GM12865 (cell line): ENCODE measurements around the gene SSTR3.
A peak's percentile ranks its signal among the peaks of the same experiment; 100 is the strongest.

ENCODE experiments used
- DNase-seq: peaks from one replicate; pipeline ENCODE4 v3.0.0; 2010; ENCODE audit warnings: low read depth
- H3K4me3 ChIP-seq: 2 replicates; pipeline ENCODE4 v1.5.1; 2011; ENCODE audit warnings: mild to moderate bottlenecking, low read depth, low read length, control low read depth
- CTCF ChIP-seq: IDR thresholded peaks from 2 replicates; pipeline ENCODE4 v1.5.1; 2011; ENCODE audit warnings: low read length, control low read depth, low read depth, inconsistent platforms; ENCODE audit not compliant: insufficient read depth; ENCODE audit errors: missing control alignments

The SSTR3 gene

GRCh38 chr22:37190262-37190780 lies 22.0 kb downstream of the SSTR3 start:
- no peak for TF ChIP-seq CTCF
- no peak overlapping the region for H3K4me3 ChIP-seq
- DNase-seq: no peak

GRCh38 chr22:37188901-37189466 lies 23.3 kb downstream of the SSTR3 start:
- no peak for DNase-seq
- TF ChIP-seq CTCF: no peak
- H3K4me3 ChIP-seq: no peak overlapping the region

- H3K4me3 ChIP-seq: no peak within 1 kb of the TSS
- no peak for TF ChIP-seq CTCF
- no peak for DNase-seq
Observed at GRCh38 chr22:37187891-37188761, 24.2 kb downstream of the SSTR3 start, which contains the start of gene C1QTNF6. C1QTNF6 (minus strand) TSS chr22:37188247; CDS start chr22:37188213, 34 bp downstream.

- no peak overlapping the region for H3K4me3 ChIP-seq
- no peak for DNase-seq
- no peak for TF ChIP-seq CTCF
Observed at GRCh38 chr22:37187552-37187890, 24.8 kb downstream of the SSTR3 start.

- TF ChIP-seq CTCF: no peak
- no peak for DNase-seq
- H3K4me3 ChIP-seq: no peak overlapping the region
Observed at GRCh38 chr22:37186997-37187522, 25.2 kb downstream of the SSTR3 start.

- TF ChIP-seq CTCF: no peak
- no peak overlapping the region for H3K4me3 ChIP-seq
- DNase-seq: peak; percentile 93
Observed at GRCh38 chr22:37186228-37186996, 25.9 kb downstream of the SSTR3 start.
